Activated naive CD8-positive, alpha-beta T cell treated with anti-CD3 and anti-CD28 coated beads, Interleukin-2, amount 50 U/mL, for 16 hours (primary cell): Measurements from ENCODE around the gene OR52K1.
"Not testable (repeated sequence)": the region's sequence is repeated elsewhere in the genome, so short reads cannot be mapped to it uniquely, and the experiment has no call there.

Experiments
- DNase-seq: peaks from one replicate; pipeline ENCODE4 v3.0.0-alpha.2; 2020; ENCODE audit warnings: low read depth, low spot score

Gene OR52K1

DNA sequence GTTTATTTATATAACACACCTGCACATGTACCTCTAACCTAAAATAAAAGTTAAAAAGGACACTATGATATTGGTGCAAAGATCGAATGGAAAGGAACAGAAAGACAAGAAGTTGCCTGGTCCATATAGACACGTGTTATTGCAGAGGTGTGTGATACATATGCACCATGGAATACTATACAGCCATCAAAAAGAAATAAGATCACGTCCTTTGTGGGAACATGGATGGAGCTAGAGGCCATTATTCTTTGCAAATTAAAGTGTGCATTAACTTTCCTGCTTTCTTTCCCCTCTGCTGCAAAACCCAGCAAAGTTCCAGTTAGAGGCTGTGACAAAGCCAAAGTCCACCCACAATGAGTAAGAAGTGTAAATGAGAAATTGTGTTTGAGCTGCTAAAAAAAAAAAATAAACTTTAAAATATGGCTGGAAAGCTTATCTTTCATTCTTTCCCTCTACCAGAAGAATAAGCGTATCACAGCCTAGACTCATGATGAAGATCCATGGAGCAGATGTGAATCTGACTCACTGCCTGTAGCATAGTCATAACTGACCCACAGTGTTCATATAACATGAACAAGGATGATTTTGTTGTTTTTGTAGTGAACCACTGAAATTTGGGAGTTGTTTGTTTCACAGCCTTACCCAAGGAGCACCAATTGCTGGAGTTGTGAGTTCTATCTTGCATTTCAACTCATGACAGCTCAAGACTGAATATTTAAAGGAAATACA is 9.6 kb downstream of the OR52K1 start:
- DNase-seq, result no peak

DNA sequence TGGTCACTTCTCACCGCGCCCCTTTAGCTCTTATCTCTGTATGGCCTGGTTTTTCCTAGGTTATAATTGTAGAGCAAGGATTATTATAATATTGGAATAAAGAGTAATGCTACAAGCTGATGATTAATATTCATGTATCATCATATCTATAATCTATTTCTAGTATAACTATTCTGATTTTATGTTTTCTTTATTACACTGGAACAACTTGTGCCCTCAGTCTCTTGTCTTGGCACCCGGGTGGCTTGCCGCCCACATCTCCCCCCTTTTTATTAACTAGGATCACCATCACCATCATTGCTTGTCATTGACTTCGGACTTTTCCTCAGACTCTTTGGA is 11.0 kb downstream of the OR52K1 start:
- DNase-seq, result no peak

DNA sequence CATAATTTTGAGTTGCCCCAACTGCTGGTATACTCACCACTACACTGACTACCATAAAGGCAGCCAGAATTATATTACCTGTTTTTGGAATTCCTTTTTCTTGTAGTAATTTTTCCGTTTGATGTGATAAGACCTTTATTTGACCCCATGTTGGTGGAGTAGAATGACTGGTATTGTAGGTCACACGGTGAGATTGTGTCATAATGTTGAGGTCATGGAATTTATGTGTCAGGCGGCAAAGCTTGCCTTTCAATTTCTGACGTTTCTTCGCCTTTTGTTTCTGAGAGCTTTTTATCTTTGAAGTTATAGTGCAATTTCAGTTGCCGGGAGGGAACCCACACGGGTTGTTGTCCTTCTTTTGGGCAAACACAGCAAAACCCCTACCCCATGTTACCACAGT is 13.0 kb downstream of the OR52K1 start:
- no peak for DNase-seq

DNA sequence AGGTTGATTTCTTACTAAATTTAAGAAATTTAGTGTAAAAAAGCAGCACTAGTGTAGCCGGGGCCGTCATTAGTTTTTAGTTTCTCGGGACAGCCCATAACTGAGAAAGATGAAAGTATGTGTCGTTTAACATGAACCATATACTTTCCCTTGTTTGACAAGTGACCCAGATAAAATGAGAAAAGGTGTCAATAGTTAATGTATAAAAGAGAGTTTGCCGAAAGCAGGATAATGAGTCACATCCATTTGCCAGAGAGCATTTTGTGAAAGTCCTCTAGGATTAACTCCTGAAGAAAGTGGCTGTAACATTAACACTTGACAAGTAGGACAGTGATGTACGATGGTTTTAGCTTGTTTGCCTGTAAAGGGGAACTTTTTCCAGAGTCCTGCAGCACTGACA is 13.5 kb downstream of the OR52K1 start:
- DNase-seq, result no peak

DNA sequence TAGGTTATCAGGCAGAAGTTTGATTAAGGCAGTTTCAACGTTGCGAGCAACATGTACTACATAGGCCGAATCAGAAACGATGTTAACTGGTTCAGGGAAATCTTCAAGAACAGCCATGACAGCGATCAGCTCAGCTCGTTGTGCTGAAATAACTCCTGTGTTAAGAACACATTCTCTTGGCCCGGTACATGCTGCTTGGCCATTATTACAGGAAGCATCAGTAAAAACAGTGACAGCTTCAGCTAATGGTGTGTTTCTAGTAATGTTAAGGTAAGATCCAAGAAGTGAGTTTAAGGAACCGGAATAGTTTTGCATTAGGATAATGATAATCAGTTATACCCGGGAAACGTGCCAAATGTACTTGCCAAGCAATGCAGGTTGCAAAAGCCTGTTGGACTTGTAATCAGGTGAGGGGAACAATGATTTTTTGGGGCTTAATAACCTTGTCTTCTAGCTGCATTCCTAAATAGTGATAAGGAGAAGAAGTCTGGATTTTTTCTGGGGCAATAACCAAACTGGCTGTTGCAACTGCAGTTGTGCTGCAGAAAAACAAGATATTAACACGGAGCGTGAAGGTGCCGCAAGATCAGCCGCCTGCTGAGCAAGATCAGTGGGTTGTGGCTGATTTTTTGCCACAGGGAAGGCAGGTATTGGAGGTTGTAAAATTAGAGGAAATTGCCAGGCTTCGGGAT is 14.3 kb downstream of the OR52K1 start:
- DNase-seq, result no peak

DNA sequence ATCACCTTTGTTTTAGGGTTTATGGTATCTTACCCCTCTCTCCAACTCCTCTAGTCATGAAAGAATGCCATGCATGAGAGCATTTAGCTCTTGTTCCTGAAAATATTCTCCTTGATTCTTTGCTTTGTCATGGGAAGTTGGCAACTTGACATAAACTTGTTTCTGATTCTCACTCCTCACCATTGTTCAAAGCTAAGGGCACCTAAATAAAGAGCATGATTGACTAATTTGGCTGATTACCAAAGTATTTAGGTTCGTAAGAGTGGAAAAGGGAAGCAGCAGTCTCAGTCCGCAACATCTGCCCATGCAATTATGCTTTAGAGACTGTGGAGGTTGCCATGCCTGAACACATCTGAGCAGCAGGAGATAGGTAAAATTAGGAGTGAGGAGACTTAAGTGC is 26.4 kb downstream of the OR52K1 start:
- DNase-seq, result no peak

DNA sequence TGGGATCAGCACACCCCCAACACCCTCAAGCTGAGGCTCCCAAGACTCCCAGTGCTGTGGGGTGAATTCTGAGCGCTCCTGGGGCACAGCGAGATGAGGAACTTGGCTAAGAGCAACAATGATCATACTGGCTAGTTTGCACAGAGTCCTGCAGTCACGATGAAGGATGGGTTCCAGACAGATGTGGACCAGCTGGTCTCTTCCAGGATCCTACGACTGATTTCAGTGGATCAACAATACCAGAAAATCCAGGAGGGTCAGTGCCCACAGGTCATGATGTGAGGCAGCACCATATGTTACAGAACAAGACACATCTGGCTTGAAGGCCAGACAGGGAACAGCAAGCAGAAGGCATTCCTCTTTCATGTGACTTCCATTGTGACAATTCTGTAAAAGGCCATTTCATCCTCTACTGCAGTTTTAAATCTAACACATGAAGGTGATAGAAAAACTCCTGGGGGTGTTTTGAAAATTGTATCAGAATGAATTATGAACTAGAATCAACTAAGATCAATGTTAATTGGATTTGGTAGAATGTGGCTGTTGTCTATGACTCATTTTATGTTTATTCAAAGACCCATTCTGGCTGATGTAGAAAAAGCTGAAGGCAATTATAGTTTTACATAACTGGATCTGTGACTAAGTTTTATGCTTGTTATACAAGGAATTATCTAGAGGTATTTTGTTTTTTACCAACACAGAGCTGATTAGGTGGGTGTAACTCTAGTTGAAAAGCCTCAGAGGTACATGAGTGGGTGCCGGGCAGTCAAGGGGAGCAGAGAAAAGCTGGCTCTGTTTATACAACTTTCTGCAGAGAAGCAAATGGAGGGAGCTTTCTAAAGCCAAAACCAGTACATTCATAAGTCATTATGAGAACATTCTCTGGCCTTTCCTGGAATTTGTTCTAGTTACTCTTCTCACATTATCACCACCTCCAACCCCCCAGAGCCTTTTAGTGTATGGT is 29.1 kb downstream of the OR52K1 start:
- DNase-seq, result no peak

DNA sequence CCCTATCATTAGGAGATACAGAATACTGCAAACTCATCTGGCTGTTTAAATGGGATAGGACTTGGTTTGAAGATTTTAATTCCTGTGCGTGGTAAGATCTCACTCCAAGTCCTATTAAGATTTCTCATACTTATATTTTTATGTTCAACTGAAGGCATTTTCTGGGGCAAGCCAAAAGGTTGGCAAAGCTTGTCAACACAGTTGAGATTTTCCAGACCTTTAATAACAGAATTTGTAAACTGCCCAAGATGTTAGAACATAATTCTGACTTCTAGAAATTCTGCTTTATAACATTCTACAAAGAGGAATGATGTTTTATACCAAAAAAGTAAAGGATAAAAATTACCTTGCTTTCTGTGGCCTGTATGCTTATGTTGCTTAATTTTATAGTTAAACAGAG is 31.8 kb downstream of the OR52K1 start:
- no peak for DNase-seq

DNA sequence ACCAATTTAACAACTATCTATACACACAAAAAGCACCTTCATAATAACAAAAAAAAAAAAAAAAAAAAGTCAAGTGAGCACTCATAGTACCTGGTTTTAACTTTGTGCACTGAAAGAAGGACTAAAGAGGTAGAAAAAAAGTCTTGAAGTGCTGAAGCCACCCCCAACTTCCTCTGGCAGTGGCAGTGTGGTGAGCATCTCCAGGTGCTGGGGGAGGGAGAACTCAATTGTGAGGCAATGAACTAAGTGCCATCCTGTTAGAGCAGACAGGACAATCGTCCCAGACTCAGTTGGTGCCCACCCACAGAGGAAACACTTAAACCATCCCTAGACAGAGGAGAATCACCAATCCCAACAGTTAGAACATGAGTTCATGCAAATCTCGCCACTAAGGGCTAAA is 39.9 kb downstream of the OR52K1 start:
- DNase-seq, result no peak

DNA sequence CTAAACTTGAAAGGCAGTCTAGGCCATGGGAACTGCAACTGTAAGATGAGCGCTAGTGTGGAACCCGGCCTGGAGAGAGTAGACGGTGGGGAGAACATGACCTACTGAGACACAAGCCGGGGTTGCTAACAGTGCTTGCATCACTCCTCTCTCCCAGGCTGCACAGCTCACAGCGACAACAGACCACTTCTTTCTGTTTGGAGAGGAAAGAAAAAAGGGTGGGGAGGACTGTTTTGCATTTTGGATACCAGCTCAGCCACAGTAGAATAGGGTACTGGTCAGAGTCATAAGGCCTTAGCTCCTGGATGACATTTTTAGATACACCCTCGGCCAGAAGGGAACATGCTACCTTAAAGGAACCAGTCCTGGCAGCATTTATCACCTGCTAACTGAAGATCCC is 40.3 kb downstream of the OR52K1 start:
- no peak for DNase-seq

DNA sequence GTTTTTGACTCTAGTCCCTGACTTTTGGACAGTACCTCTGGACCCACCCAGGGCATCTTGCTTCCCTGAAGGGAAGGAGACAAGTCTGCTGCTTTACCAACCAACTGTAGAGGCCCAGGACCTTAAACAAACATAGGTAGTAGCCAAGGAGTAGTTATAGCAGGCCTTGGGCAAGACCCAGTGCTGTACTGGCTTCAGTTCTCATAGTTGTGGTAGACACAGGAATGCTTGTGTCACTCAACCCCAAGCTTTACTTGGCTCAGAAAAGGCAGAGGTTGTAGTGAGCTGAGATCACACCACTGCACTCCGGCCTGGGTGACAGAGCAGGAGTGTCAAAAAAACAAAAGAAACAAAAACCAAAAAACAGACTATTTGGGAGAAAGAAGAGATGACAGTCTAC is 41.2 kb downstream of the OR52K1 start:
- no peak for DNase-seq

DNA sequence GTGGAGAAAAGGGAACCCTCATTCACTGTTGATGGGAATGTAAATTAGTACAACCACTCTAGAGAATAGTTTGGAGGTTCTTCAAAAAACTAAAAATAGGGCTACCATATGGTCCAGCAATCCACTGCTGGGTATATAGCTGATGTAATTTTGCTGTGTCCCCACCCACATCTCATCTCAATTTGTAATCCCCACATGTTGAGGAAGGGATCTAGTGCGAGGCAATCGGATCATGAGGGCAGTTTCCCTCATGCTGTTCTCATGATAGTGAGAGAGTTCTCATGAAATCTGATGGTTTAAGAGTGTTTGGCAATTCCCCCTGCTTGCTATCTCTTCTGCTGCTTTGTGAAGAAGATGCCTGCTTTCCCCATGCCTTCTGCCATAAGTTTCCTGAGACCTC is 45.5 kb downstream of the OR52K1 start:
- no peak for DNase-seq

DNA sequence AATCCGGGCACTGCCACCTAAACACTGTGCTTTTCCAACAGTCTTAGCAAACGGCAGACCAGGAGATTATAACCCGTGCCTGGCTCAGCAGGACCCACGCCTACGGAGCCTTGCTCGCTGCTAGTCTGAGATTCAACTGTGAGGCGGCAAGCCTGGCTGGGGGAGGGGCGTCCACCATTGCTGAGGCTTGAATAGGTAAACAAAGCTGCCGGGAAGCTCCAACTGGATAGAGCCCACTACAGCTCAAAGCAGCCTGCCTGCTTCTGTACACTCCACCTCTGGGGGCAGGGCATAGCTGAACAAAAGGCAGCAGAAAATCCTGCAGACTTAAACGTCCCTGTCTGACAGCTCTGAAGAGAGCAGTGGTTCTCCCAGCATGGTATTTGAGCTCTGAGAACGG is 49.2 kb downstream of the OR52K1 start:
- not testable (repeated sequence) for DNase-seq

DNA sequence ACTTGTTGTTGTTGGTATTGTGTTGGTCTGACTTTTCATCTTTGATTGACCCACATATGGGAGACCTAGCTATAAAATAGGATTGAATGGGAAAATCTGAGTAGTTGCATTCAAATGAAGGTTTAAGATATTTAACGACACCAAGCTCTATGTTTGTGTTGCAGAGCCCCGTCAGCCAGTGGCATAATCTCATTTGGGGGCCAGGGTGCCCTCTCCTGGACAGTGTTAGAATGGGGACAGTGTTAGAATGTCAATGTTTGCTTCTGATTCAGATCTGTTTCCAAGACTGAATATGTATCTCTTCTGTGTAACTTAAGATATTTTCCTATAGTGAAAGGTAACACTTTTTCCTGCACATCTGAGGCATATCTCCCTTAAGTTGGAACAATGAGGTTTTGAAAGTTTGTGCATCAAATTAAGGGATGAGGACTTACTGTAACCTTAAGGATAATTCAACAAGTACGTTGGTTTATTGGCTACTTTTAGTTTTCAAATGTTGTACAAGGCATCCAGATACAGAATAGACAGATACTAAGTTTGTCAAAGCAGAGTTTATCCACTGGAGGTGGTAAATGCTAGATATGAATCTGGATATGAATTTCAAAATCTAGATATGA is 57.3 kb downstream of the OR52K1 start:
- DNase-seq, result peak; percentile 18

DNA sequence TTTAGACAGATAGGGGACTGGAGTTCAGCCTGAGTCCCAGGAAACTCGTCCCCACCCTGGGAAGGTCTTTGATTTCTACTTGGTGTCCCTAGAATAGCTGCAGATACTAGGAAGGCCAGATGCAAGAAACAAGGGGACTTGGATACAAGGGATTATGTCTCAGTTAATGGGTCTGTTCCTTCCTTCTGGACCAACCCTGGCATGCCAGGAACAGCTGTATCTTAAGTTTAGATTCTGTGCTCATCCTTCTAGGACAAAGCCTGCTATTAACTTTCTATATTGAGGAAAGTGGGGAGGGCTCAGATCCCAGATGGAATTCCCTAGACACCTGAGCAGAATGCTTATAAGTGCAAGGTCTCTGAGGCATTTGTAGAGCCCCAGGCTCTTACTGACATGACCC is 58.6 kb downstream of the OR52K1 start:
- no peak for DNase-seq
